Measurements from ENCODE around the gene UPB1.

Gene UPB1

DNA sequence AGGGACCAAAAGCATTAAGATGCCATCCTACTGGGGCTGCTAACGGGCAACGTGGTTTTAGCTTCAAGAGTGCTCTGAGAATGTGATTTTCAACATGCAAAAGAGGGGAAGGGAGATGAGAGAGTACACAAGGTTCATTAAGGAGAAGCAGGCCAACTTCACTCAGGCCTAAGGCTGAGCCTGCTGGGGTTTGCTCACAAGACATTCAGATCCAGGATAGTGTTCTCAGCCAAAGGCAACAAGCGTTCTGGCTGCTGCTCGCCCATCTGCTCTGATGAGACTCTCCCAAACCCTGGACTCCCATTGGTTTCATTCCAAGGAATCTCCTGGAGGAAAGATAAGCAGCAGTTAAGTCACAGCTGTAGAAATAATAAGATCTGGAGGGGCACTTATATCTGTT is 23.6 kb upstream of the UPB1 start:
- no peak overlapping the region for H3K27ac ChIP-seq (replicated peaks)

DNA sequence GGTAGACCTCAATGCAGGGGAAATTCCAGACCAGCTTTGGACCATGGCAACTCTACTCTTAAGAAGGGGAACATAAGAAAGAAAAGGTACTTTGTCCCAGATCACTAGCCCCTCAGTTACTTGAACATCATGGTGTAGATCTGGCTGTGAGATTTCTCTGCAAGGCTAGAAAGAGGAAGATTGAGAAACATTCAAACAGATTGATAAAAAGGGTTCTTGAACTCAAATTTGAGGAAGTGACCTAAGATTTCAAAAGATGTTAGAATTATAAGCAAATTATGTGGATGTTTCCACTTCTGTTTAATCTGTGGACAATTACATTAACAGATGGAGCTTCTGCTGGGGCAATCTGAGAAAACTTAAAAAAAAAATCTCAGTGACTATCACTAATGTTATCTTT is 21.8 kb upstream of the UPB1 start:
- TF ChIP-seq GABPA (IDR thresholded peaks at IDR 0.05; ENCODE audit: low read depth) (no peak), SPI1 (IDR thresholded peaks at IDR 0.05; ENCODE audit: borderline replicate concordance, low read depth) (peak; percentile 99)
- no peaks in the 10 kb centered on the region for H3K27me3 ChIP-seq (ENCODE audit: insufficient read depth, poor library complexity, severe bottlenecking)
- no peak overlapping the region for H3K4me3 ChIP-seq (replicated peaks; ENCODE audit: insufficient read depth, low read length)
- peak overlapping the region; percentile 13; the same call in 1 of the 2 replicates for H3K27ac ChIP-seq (replicated peaks)
- peak; percentile 24 to 46 for DNase-seq (ENCODE audit: low read depth in 1 of 2, low spot score in 1 of 2)

More for the DNA sequence above, 23.6 kb upstream of the UPB1 start:
- no peaks in the 10 kb centered on the region for H3K27me3 ChIP-seq (ENCODE audit: insufficient read depth, poor library complexity, severe bottlenecking)
- TF ChIP-seq, protein P1, sequence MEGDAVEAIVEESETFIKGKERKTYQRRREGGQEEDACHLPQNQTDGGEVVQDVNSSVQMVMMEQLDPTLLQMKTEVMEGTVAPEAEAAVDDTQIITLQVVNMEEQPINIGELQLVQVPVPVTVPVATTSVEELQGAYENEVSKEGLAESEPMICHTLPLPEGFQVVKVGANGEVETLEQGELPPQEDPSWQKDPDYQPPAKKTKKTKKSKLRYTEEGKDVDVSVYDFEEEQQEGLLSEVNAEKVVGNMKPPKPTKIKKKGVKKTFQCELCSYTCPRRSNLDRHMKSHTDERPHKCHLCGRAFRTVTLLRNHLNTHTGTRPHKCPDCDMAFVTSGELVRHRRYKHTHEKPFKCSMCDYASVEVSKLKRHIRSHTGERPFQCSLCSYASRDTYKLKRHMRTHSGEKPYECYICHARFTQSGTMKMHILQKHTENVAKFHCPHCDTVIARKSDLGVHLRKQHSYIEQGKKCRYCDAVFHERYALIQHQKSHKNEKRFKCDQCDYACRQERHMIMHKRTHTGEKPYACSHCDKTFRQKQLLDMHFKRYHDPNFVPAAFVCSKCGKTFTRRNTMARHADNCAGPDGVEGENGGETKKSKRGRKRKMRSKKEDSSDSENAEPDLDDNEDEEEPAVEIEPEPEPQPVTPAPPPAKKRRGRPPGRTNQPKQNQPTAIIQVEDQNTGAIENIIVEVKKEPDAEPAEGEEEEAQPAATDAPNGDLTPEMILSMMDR (IDR thresholded peaks at IDR 0.05; ENCODE audit: insufficient read depth, low read length), result no peak
- TF ChIP-seq POLR2AphosphoS5 (IDR thresholded peaks at IDR 0.05; ENCODE audit: low read depth) (no peak), SPI1 (IDR thresholded peaks at IDR 0.05; ENCODE audit: borderline replicate concordance, low read depth) (no peak), GABPA (IDR thresholded peaks at IDR 0.05; ENCODE audit: low read depth) (no peak)
- TF ChIP-seq, protein P2, sequence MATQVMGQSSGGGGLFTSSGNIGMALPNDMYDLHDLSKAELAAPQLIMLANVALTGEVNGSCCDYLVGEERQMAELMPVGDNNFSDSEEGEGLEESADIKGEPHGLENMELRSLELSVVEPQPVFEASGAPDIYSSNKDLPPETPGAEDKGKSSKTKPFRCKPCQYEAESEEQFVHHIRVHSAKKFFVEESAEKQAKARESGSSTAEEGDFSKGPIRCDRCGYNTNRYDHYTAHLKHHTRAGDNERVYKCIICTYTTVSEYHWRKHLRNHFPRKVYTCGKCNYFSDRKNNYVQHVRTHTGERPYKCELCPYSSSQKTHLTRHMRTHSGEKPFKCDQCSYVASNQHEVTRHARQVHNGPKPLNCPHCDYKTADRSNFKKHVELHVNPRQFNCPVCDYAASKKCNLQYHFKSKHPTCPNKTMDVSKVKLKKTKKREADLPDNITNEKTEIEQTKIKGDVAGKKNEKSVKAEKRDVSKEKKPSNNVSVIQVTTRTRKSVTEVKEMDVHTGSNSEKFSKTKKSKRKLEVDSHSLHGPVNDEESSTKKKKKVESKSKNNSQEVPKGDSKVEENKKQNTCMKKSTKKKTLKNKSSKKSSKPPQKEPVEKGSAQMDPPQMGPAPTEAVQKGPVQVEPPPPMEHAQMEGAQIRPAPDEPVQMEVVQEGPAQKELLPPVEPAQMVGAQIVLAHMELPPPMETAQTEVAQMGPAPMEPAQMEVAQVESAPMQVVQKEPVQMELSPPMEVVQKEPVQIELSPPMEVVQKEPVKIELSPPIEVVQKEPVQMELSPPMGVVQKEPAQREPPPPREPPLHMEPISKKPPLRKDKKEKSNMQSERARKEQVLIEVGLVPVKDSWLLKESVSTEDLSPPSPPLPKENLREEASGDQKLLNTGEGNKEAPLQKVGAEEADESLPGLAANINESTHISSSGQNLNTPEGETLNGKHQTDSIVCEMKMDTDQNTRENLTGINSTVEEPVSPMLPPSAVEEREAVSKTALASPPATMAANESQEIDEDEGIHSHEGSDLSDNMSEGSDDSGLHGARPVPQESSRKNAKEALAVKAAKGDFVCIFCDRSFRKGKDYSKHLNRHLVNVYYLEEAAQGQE (IDR thresholded peaks at IDR 0.05; ENCODE audit: insufficient replicate concordance, low read depth), result no peak
- no peak for DNase-seq (ENCODE audit: low read depth in 1 of 2, low spot score in 1 of 2)
- H3K4me3 ChIP-seq (replicated peaks; ENCODE audit: insufficient read depth, low read length), result no peak overlapping the region

DNA sequence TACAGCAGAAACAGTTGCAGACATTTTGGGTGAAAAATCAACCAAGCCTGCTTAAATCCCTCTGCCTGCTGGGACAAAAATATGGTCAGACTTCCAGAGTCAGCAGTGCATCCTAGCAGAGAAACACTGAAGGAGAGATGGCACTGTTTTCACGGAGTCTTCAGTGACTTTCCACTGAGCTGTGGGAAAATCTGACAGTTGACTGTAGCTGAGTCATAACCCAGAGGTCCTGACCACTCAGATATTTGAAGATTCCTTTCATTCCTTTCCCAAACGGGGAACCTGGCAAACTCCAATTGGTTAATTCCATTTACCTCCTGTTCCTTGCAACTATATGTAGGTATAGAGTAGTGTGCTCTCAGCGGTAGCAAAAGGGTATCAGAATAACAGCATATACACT is 20.9 kb upstream of the UPB1 start:
- H3K27ac ChIP-seq (replicated peaks), result no peak overlapping the region
- no peak for DNase-seq (ENCODE audit: low read depth in 1 of 2, low spot score in 1 of 2)
- no peaks in the 10 kb centered on the region for H3K27me3 ChIP-seq (ENCODE audit: insufficient read depth, poor library complexity, severe bottlenecking)
- no peak for TF ChIP-seq GABPA (IDR thresholded peaks at IDR 0.05; ENCODE audit: low read depth)
- no peak for TF ChIP-seq POLR2AphosphoS5 (IDR thresholded peaks at IDR 0.05; ENCODE audit: low read depth)
- no peak for TF ChIP-seq SPI1 (IDR thresholded peaks at IDR 0.05; ENCODE audit: borderline replicate concordance, low read depth)
- TF ChIP-seq, protein P2 (IDR thresholded peaks at IDR 0.05; ENCODE audit: insufficient replicate concordance, low read depth), result no peak
- TF ChIP-seq, protein P1 (IDR thresholded peaks at IDR 0.05; ENCODE audit: insufficient read depth, low read length), result no peak
- no peak overlapping the region for H3K4me3 ChIP-seq (replicated peaks; ENCODE audit: insufficient read depth, low read length)

DNA sequence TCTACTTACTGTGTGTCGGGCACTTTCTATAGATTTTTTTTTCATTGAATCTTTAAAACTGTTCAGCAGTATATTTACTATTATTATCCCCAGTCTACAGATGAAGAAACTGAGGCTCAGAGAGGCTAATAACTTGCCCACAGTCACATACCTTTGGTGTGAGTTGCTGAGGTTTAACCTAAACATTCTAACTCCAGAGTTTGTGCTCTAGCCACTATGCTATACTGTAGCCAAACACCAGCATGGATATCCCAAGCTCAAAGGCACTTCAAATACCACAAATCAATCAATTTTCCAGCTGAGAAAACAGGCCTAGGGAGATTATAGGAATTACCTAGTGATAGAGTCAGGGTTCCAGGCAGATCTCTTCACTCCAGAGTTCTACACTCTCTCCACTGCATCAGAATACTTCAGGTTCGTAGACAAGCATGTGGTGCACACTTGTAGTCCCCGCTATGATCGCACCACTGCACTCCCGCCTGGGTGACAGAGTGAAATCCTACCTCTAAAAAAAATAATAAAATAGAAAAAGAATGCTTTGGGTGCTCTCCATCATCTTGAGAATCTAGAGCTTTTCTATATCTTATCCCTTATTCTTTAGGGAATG is 20.4 kb upstream of the UPB1 start:
- no peak overlapping the region for H3K27ac ChIP-seq (replicated peaks)
- no peak for DNase-seq (ENCODE audit: low read depth in 1 of 2, low spot score in 1 of 2)
- H3K4me3 ChIP-seq (replicated peaks; ENCODE audit: insufficient read depth, low read length), result no peak overlapping the region
- no peak for TF ChIP-seq POLR2AphosphoS5 (IDR thresholded peaks at IDR 0.05; ENCODE audit: low read depth)
- TF ChIP-seq, protein P1 (IDR thresholded peaks at IDR 0.05; ENCODE audit: insufficient read depth, low read length), result no peak
- TF ChIP-seq, protein P2 (IDR thresholded peaks at IDR 0.05; ENCODE audit: insufficient replicate concordance, low read depth), result no peak
- no peak for TF ChIP-seq GABPA (IDR thresholded peaks at IDR 0.05; ENCODE audit: low read depth)
- TF ChIP-seq SPI1 (IDR thresholded peaks at IDR 0.05; ENCODE audit: borderline replicate concordance, low read depth), result no peak
- H3K27me3 ChIP-seq (ENCODE audit: insufficient read depth, poor library complexity, severe bottlenecking), result no peaks in the 10 kb centered on the region

Measured in HL-60 (cell line).